Endothelial cell of umbilical vein (primary cell): Measurements from ENCODE around the gene TYK2. TPM values are rescaled to one million over a fixed set of nuclear protein-coding genes. Genes with fewer than 3 reads are reported as not detected.
"Not testable (repeated sequence)": the region's sequence is repeated elsewhere in the genome, so short reads cannot be mapped to it uniquely, and the experiment has no call there.

Experiments
- BruUV-seq: library from RNA; stranded (reverse); fragments of 400-500 nt; replicated peaks from 2 replicates; lab custom pipeline; 2021; lab: Mats Ljungman, UMichigan
- CTCF ChIA-PET: fragments of 300-600, 350-600 bp; sonication (Branson Sonifier 250); formaldehyde crosslinking; loops from one replicate; lab custom pipeline; 2021; ENCODE audit warnings: antibody characterized with exemption, inconsistent platforms; lab: Charles Lee
- POLR2A ChIA-PET: fragments of 300-600, 350-600 bp; sonication (Branson Sonifier 250); formaldehyde crosslinking; loops from one replicate; lab custom pipeline; 2021; ENCODE audit warnings: antibody characterized with exemption, inconsistent platforms; lab: Charles Lee
- DNase-seq: peaks from one replicate; pipeline ENCODE4 v3.0.0-alpha.2; 2011; ENCODE audit warnings: low read depth, low spot score
- FAIRE-seq: peaks from 2 replicates; lab custom pipeline; 2011; peaks lifted over from hg19 to GRCh38; lab: Jason Lieb, UNC
- H2AFZ ChIP-seq: 2 replicates; pipeline ENCODE4 v1.6.0; 2012; ENCODE audit warnings: low read depth, low read length, control low read depth, inconsistent platforms
- H3K27ac ChIP-seq: 2 replicates; pipeline ENCODE4 v1.5.1; 2011; ENCODE audit warnings: low read depth, mild to moderate bottlenecking, control low read depth, low read length, moderate library complexity; ENCODE audit not compliant: insufficient read depth
- H3K27me3 ChIP-seq, 2 experiments: 2 replicates each; pipeline versions ENCODE4 v1.6.0 to v1.6.1; 2011; ENCODE audit warnings: low read length in 2 of 2, mixed read lengths in 1 of 2; ENCODE audit not compliant: control insufficient read depth in 2 of 2, insufficient read depth in 2 of 2
- H3K36me3 ChIP-seq, 2 experiments: 2 replicates in 1 of 2; 3 replicates in 1 of 2; pipeline ENCODE4 v1.5.1; 2011; ENCODE audit warnings: low read length in 2 of 2, mild to moderate bottlenecking in 1 of 2, moderate library complexity in 1 of 2; ENCODE audit not compliant: control insufficient read depth in 2 of 2, insufficient read depth in 2 of 2; ENCODE audit errors: extremely low read depth in 1 of 2
- H3K4me1 ChIP-seq: 3 replicates; pipeline ENCODE4 v1.5.1; 2011; ENCODE audit warnings: mild to moderate bottlenecking, low read length; ENCODE audit not compliant: control insufficient read depth, insufficient read depth; ENCODE audit errors: extremely low read depth
- H3K4me2 ChIP-seq: 2 replicates; pipeline ENCODE4 v1.6.1; 2011; ENCODE audit warnings: low read length, control low read depth, mixed read lengths; ENCODE audit not compliant: insufficient read depth
- H3K4me3 ChIP-seq, 3 experiments: fragments of 200-600 bp in 1 of 3; sonication (generic), shearing (Covaris generic) in 1 of 3; replicated peaks in 1 of 3; 2 replicates each; pipeline ENCODE4 v1.5.1; 2011 to 2016; ENCODE audit warnings: control low read depth in 3 of 3, low read length in 3 of 3, mild to moderate bottlenecking in 2 of 3, inconsistent platforms in 1 of 3, low read depth in 1 of 3, moderate library complexity in 1 of 3; ENCODE audit not compliant: insufficient read depth in 1 of 3
- H3K79me2 ChIP-seq: 2 replicates; pipeline ENCODE4 v1.6.0; 2012; ENCODE audit warnings: low read length, inconsistent platforms; ENCODE audit not compliant: control insufficient read depth, insufficient read depth
- H3K9ac ChIP-seq: replicated peaks from 2 replicates; pipeline ENCODE3; 2011; ENCODE audit warnings: low read length, control low read depth; ENCODE audit not compliant: insufficient read depth; ENCODE audit errors: extremely low read depth
- H3K9me1 ChIP-seq: replicated peaks from 3 replicates; pipeline ENCODE4 v1.6.0; 2011; ENCODE audit warnings: mild to moderate bottlenecking, low read length; ENCODE audit not compliant: control insufficient read depth, insufficient read depth; ENCODE audit errors: extremely low read depth
- H3K9me3 ChIP-seq: replicated peaks from 2 replicates; pipeline ENCODE4 v1.5.1; 2012; ENCODE audit warnings: low read length, inconsistent platforms; ENCODE audit not compliant: control insufficient read depth, insufficient read depth
- H4K20me1 ChIP-seq: replicated peaks from 2 replicates; pipeline ENCODE3; 2011; ENCODE audit warnings: mild to moderate bottlenecking, low read length; ENCODE audit not compliant: control insufficient read depth, insufficient read depth; ENCODE audit errors: extremely low read depth
- EZH2 ChIP-seq: IDR thresholded peaks from 2 replicates; pipeline ENCODE4 v1.6.1; 2012; ENCODE audit warnings: borderline replicate concordance, low read depth, mild to moderate bottlenecking, moderate library complexity, low read length, inconsistent platforms; ENCODE audit not compliant: severe bottlenecking
- FOS ChIP-seq: IDR thresholded peaks from 2 replicates; pipeline ENCODE4 v1.6.1; 2011; ENCODE audit warnings: mild to moderate bottlenecking, low read length, moderate library complexity, borderline replicate concordance; ENCODE audit not compliant: insufficient read depth
- GATA2 ChIP-seq: IDR thresholded peaks from 2 replicates; pipeline ENCODE4 v1.7.0; 2011; ENCODE audit warnings: low read depth, mild to moderate bottlenecking, moderate library complexity, mixed read lengths, low read length; ENCODE audit not compliant: insufficient read length, insufficient read depth
- JUN ChIP-seq: IDR thresholded peaks from 2 replicates; pipeline ENCODE4 v1.6.1; 2011; ENCODE audit warnings: borderline replicate concordance, low read depth; ENCODE audit not compliant: insufficient read length, insufficient read depth
- MYC ChIP-seq: IDR thresholded peaks from one replicate; pipeline ENCODE4 v1.6.1; 2011; ENCODE audit warnings: mild to moderate bottlenecking, low read depth, low read length
- POLR2A ChIP-seq: IDR thresholded peaks from 2 replicates; pipeline ENCODE4 v1.6.1; 2012; ENCODE audit warnings: low read depth, mild to moderate bottlenecking, control low read depth, low read length
- POLR2AphosphoS5 ChIP-seq: IDR thresholded peaks from 2 replicates; pipeline ENCODE4 v1.6.1; 2012; ENCODE audit warnings: low read depth, mild to moderate bottlenecking, control low read depth, low read length, moderate library complexity; ENCODE audit not compliant: insufficient read depth
- dilution Hi-C: fragments of 300-500 bp; cut with MboI; formaldehyde crosslinking; loops from one replicate; pipeline ENCODE4 v1.15.0; 2019; ENCODE audit warnings: low sequenced_read_pairs; ENCODE audit not compliant: extremely low pct_ligation_motif_present
- intact Hi-C: fragments of 100-400 bp; cut with micrococcal nuclease; formaldehyde crosslinking; loops from one replicate; pipeline ENCODE4 v1.10.0; 2022
- polyA plus RNA-seq, 4 experiments: library from polyadenylated mRNA; depleted of rRNA in 3 of 4; stranded (reverse) in 3 of 4; unstranded in 1 of 4; fragments of >200 nt; gene quantifications; 2 replicates each; pipeline versions ENCODE4 v1.2.1 to v1.2.3, GENCODE V29; 2011 to 2012; ENCODE audit warnings: missing spikeins in 1 of 4
- total RNA-seq: library from RNA; stranded (reverse); gene quantifications from 2 replicates; pipeline ENCODE4 v1.2.3, GENCODE V29; 2021
- TF ChIP-seq, protein P1 (sequence below): IDR thresholded peaks from 2 replicates; pipeline ENCODE4 v1.6.1; 2011; ENCODE audit not compliant: insufficient read depth, insufficient read length
- TF ChIP-seq, protein P2 (sequence below), 2 donors: IDR thresholded peaks; 1 replicate in 1 of 2; 2 replicates in 1 of 2; pipeline ENCODE4 v1.5.1; 2011; ENCODE audit warnings: low read length in 2 of 2, mild to moderate bottlenecking in 2 of 2, moderate library complexity in 2 of 2, control low read depth in 1 of 2, inconsistent platforms in 1 of 2, low read depth in 1 of 2; ENCODE audit not compliant: insufficient read depth in 1 of 2; ENCODE audit errors: extremely low read depth in 1 of 2

Gene TYK2
- total and polyA plus RNA-seq, 2 donors (not counting 3 experiments of a cell fraction or from before 2014, with no cell fraction given) = 92.9 to 138 TPM

DNA sequence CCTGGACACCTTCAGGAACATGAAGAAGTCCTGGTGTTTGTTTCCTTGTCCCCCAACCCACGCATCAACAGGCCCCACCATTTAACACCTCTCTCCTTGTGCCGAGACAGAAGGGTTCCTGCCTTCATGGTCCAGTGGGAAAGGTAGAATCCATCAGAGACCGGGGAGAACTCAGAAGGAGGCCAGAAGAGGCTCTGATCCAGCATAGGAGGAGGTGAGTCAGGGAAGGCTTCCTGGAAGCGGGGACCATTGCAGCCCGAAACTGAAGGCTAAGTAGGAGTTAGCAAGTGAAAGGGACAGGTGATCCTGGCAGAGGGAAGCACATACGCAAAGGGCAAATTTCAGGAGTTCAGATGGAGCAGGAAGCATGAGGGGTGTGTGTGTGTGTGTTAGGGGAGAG lies 41.4 kb downstream of the TYK2 start:
- intact Hi-C loops = no loop called here
- CTCF ChIA-PET = no interaction called here

DNA sequence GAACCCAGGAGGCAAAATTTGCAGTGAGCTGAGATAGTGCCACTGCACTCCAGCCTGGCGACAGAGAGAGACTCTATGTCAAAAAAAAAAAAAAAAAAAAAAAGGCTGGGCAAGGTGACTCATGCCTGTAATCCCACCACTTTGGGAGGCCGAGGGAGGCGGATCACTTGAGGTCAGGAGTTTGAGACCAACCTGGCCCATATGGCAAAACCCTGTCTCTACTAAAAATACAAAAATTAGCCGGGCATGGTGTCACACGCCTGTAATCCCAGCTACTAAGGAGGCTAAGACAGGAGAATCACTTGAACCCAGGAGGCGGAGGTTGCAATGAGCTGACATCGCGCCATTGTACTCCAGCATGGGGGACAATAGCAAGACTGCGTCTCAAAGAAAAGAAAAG lies 43.6 kb downstream of the TYK2 start:
- H3K9me1 ChIP-seq, H3K4me3 ChIP-seq, H3K4me2 ChIP-seq, H3K9ac ChIP-seq, H2AFZ ChIP-seq, DNase-seq, H3K27me3 ChIP-seq, dilution Hi-C loops, BruUV-seq, H4K20me1 ChIP-seq, CTCF ChIA-PET, FAIRE-seq, H3K9me3 ChIP-seq, intact Hi-C loops, H3K36me3 ChIP-seq, H3K27ac ChIP-seq: not testable (repeated sequence)
- POLR2A ChIA-PET = interaction anchor here (0.8 kb wide), 1 partner anchor 103 kb away, joined by 10 read pairs; no protein-coding TSS in a partner anchor
- H3K79me2 ChIP-seq = peaks cover 13% of the 10 kb centered on the region
- H3K4me1 ChIP-seq = peaks cover 16% of the 10 kb centered on the region

More for the DNA sequence above, 41.4 kb downstream of the TYK2 start:
- FAIRE-seq = no peak
- Histone ChIP-seq H3K36me3 (no peaks in the 10 kb centered on the region), H3K9me1 (no peaks in the 10 kb centered on the region), H3K27ac (no peak overlapping the region), H3K27me3 (no peaks in the 10 kb centered on the region), H3K4me2 (no peak overlapping the region), H3K4me3 (no peak overlapping the region), H3K9me3 (no peaks in the 10 kb centered on the region), H4K20me1 (no peaks in the 10 kb centered on the region), H3K79me2 (no peaks in the 10 kb centered on the region), H2AFZ (no peak overlapping the region), H3K9ac (no peak overlapping the region), H3K4me1 (peaks cover 7% of the 10 kb centered on the region)
- no TSS peak for BruUV-seq
- dilution Hi-C loops = no loop called here
- POLR2A ChIA-PET = no interaction called here
- TF ChIP-seq JUN (no peak), EZH2 (no peak), POLR2AphosphoS5 (no peak), FOS (no peak), MYC (no peak), GATA2 (no peak), POLR2A (no peak)
- TF ChIP-seq, protein P1, sequence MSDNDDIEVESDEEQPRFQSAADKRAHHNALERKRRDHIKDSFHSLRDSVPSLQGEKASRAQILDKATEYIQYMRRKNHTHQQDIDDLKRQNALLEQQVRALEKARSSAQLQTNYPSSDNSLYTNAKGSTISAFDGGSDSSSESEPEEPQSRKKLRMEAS = no peak
- TF ChIP-seq, protein P2, sequence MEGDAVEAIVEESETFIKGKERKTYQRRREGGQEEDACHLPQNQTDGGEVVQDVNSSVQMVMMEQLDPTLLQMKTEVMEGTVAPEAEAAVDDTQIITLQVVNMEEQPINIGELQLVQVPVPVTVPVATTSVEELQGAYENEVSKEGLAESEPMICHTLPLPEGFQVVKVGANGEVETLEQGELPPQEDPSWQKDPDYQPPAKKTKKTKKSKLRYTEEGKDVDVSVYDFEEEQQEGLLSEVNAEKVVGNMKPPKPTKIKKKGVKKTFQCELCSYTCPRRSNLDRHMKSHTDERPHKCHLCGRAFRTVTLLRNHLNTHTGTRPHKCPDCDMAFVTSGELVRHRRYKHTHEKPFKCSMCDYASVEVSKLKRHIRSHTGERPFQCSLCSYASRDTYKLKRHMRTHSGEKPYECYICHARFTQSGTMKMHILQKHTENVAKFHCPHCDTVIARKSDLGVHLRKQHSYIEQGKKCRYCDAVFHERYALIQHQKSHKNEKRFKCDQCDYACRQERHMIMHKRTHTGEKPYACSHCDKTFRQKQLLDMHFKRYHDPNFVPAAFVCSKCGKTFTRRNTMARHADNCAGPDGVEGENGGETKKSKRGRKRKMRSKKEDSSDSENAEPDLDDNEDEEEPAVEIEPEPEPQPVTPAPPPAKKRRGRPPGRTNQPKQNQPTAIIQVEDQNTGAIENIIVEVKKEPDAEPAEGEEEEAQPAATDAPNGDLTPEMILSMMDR (IDR thresholded peaks at IDR 0.05; ENCODE audit: extremely low read depth in 1 of 2, insufficient read depth in 1 of 2, low read depth in 1 of 2, low read length in 2 of 2) = no peak
- DNase-seq = no peak
